Stimulated activated naive CD8-positive, alpha-beta T cell treated with anti-CD3 and anti-CD28 coated beads, Interleukin-15, amount 100 ng/mL, for 72 hours (primary cell): Measurements from ENCODE around the gene SLC40A1.
A peak's percentile ranks its signal among the peaks of the same experiment; 100 is the strongest.

ENCODE experiments used
- ATAC-seq: fragments of 150-1000 bp; cut with Tn5 transposase; 2 replicates; pipeline ENCODE4 v1.10.0; 2021; ENCODE audit warnings: mild to moderate bottlenecking, moderate library complexity
- DNase-seq, 2 donors: peaks; one replicate each; pipeline ENCODE4 v3.0.0; 2021 to 2022
- H3K27ac Mint-ChIP-seq, 2 donors: one replicate each; pipeline ENCODE4 v1.8.0; 2022; ENCODE audit warnings: mild to moderate bottlenecking in 2 of 2, mixed read lengths in 2 of 2, moderate library complexity in 2 of 2
- H3K27me3 Mint-ChIP-seq: one replicate; pipeline ENCODE4 v1.8.0; 2022; ENCODE audit warnings: mixed read lengths
- H3K4me1 Mint-ChIP-seq: one replicate; pipeline ENCODE4 v1.8.0; 2022; ENCODE audit warnings: mild to moderate bottlenecking, mixed read lengths
- H3K4me3 Mint-ChIP-seq, 2 donors: one replicate each; pipeline ENCODE4 v1.8.0; 2022; ENCODE audit warnings: mild to moderate bottlenecking in 2 of 2, mixed read lengths in 2 of 2, moderate library complexity in 1 of 2
- H3K9me3 Mint-ChIP-seq, 2 donors: one replicate each; pipeline ENCODE4 v1.8.0; 2022; ENCODE audit warnings: mixed read lengths in 2 of 2

SLC40A1 gene

DNA sequence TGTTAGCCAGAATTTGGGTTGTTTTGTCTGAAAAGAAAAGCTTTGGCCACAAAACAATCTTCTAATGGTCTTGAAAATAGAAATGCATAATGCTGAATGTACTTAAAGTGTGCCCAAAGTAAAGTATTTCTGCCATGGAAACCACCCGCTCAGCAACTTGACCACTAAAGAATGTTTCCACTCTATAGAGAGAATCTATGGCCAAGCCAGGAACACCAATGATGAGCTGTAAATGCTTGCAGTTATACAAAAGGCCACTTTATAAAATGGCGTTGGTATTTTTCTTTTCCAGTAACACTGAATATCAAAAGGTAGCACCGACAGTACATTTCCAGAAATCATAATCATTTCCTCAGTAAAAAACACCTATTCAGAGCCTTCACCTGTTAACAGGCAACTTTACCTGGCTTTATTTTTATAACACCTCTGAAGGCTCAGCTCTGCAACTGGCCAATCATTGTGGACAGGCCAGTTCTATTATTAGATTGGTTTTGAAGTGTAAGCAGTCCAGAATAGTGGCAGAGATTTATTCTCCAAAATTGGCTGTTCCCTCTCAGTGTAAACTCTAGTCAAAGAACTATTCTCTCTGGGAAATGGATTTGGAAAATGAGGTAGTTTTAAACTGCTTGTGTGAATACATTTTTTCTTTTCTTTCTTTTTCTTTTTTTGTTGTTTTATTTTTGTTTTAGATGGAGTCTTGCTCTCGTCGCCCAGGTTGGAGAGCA lies 36.1 kb downstream of the SLC40A1 start:
- ATAC-seq = no peak
- Mint-ChIP-seq H3K27me3 (no peaks in the 10 kb centered on the region), H3K27ac (no peak overlapping the region)

DNA sequence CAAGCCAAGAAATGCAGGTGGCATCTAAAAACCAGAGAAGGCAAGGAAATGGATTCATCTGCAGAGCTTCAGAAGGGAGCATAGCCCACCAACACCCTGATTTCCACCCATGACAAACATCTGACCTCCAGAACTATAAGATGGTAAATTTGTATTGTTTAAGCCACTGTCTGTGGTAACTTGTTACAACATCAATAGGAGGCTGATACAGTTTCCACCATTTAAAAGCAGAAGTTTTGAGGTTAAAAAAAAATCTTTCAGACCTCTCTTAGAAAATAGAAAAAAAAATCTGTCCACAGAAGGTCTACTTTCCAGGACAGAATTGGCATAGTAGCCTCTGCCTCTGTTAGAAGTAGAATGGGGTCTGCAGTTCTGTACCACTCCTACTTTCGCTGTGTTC lies 37.2 kb downstream of the SLC40A1 start:
- DNase-seq (no peak), ATAC-seq (no peak)
- no peak overlapping the region for H3K27ac Mint-ChIP-seq
- no peaks in the 10 kb centered on the region for H3K9me3 Mint-ChIP-seq
- no peaks in the 10 kb centered on the region for H3K27me3 Mint-ChIP-seq
- H3K4me3 Mint-ChIP-seq = no peak overlapping the region
- no peaks in the 10 kb centered on the region for H3K4me1 Mint-ChIP-seq

More for the DNA sequence above, 36.1 kb downstream of the SLC40A1 start:
- H3K4me3 Mint-ChIP-seq = no peak overlapping the region
- no peaks in the 10 kb centered on the region for H3K4me1 Mint-ChIP-seq
- no peaks in the 10 kb centered on the region for H3K9me3 Mint-ChIP-seq
- no peak for DNase-seq

DNA sequence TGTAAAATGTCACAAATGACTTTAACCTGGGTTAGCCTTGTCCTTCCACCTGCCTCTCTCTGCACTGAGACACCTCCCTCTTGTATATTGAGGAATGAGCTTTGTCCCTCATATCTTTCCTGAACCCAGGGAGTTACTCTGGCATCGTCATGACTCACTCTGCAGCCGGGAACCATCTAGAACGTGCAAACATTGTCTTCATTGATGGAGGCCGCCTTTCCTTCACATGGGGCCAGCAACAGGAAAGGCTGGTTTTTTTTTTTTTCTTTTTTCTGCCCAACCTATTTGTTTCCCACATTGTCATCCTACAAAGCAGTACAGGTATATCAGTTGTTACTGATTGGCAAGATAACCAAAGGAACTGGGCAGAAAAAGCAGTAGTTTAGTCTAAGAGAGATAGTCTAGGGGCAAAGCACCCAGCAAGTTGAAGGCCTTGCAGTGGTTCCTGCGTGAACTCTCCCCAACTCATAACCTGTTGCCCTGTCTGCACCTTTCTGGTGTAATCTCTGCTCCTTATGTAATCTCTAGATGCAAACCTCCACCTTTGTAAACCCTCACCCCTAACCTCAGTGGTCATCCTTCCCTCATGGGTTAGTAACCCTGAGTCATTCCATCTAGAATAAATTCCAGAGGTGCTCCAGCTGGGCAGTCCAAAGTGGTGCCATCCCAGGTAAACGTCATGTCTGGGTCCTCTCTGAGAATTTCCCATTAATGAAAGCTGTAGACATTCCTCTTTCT lies 38.3 kb downstream of the SLC40A1 start:
- no peaks in the 10 kb centered on the region for H3K27me3 Mint-ChIP-seq
- H3K4me1 Mint-ChIP-seq = no peaks in the 10 kb centered on the region

DNA sequence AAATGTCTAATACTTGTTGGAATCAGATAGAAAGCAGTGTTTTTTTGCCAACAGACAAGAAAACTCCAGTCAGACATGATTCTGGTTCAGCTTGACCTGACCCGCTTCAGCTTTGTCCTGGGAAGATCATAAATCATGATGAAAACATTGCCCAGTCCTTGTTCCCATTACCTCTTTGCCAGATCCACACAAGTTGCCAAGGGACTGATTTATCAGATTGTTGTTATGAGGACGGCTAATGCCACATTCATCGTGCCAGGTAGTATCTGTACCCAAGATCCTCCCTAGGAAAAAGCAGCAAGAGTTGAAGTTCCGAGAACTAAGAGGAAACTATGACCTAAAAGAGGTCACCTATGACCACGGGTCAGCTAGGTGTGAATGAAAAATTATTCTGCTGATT lies 39.0 kb downstream of the SLC40A1 start:
- Mint-ChIP-seq H3K9me3 (no peaks in the 10 kb centered on the region), H3K27ac (no peak overlapping the region), H3K4me3 (no peak overlapping the region), H3K4me1 (no peaks in the 10 kb centered on the region), H3K27me3 (no peaks in the 10 kb centered on the region)
- DNase-seq (no peak), ATAC-seq (no peak)

More for the DNA sequence above, 38.3 kb downstream of the SLC40A1 start:
- Mint-ChIP-seq H3K4me3 (no peak overlapping the region), H3K9me3 (no peaks in the 10 kb centered on the region), H3K27ac (no peak overlapping the region)
- DNase-seq (no peak), ATAC-seq (no peak)

DNA sequence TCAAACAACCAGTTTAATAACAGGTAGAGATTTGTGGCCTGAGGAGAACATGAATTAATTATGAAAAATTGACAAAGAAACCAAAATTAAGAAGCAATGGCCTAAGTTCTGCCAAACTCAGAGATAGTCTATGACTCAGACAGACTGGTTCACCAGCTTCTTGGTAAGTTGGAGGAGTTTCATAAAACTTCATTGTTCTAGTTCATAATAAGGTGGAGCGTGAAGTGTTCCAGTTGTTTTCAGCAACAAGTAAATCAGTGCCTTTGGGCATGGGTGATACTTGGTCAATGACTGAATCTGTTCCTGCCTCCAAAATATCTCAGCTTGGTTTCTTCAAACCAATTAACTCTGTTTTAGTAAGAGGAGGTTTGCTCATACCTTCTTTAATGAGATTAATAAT lies 40.0 kb downstream of the SLC40A1 start:
- H3K27ac Mint-ChIP-seq = no peak overlapping the region
- ATAC-seq (no peak), DNase-seq (no peak)
- H3K4me1 Mint-ChIP-seq = no peaks in the 10 kb centered on the region
- H3K27me3 Mint-ChIP-seq = no peaks in the 10 kb centered on the region
- H3K9me3 Mint-ChIP-seq = peaks cover 0 to 6% of the 10 kb centered on the region in 2 donors
- no peak overlapping the region for H3K4me3 Mint-ChIP-seq

DNA sequence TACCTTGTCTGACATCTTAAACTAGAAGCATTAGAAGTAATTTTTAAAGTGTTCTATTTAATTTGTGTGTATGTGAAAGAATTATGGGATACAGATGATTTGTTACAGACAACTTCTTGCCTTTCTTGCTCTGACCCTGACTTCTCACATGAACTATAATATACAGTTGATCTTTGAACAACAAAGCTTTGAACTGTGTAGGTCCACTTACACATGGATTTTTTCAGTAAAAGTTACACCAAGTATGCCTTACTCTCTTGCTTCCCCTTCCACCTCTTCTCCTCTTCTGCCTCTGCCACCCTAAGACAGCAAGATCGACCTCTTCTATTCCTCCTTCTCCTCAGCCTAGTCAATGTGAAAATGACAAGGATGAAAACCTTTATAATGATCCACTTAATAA lies 42.2 kb downstream of the SLC40A1 start:
- DNase-seq = no peak
- no peak for ATAC-seq
- Mint-ChIP-seq H3K27ac (no peak overlapping the region), H3K4me3 (no peak overlapping the region), H3K4me1 (no peaks in the 10 kb centered on the region), H3K27me3 (no peaks in the 10 kb centered on the region), H3K9me3 (peaks cover 0 to 6% of the 10 kb centered on the region in 2 donors)

DNA sequence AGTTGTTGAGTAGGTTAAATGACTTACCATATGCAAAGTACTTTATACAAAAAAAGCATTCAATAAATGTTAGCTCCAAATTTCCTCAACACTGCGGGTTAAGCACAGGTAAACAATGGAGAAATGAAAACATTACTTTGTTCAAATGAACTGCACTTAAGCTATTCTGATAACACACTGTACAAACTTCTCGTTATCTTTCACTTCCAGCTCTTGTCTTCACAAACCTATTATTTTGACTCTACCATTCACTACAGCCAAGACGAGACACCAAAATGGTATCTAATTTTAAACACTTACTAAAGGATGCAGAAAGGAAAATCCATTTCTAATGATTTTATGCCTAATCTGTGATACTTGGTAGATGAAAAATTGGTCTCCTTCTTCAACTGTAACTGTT lies 43.8 kb downstream of the SLC40A1 start:
- Mint-ChIP-seq H3K27ac (no peak overlapping the region), H3K4me1 (no peaks in the 10 kb centered on the region), H3K4me3 (no peak overlapping the region), H3K9me3 (peaks cover 0 to 6% of the 10 kb centered on the region in 2 donors), H3K27me3 (no peaks in the 10 kb centered on the region)
- no peak for ATAC-seq
- no peak for DNase-seq

DNA sequence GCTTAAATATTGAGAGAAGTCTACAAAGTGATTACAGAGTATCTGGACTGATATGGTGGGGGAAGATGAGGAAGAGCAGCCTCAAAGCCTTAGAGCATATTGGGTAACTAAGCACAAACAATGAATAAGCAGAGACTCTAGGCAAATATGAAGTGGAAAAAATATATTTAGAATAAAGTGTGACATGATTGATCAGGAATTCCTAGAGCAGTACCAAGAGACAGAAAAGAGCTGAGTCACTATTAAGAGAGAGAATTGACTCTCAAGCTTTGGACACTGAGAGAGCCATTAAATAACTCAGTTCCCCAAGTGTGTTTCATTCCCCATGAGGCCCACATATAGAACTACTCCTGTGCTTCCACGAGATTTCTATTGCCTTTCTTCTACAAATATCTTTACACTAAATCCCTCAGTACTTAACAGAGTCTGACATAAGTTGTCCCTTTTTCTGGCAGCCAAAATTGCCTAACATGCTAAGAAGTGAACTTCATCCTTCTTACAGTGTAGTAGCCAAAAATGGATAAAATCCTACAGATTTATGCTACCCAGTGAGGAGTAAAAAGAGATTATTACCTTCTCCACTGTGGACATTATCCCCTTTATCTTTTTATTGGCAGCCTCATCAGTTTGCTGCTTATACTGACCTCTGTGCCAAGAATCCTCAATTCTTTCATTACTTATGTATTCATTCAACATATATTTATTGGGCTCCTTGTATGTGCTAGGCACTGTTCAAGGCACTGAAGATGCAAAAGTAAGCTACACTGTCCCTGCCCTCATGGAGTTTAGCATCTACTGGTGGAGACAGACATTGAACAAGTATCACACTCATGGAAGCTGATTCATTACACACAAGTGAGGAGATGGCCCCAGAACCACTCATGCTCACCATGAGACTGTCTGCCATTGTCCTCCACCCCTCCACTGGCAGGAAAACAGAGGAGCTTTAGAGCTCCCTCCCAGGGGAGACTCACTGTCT lies 45.4 kb downstream of the SLC40A1 start:
- H3K4me3 Mint-ChIP-seq = no peak overlapping the region
- H3K27ac Mint-ChIP-seq = no peak overlapping the region
- peaks cover 0 to 6% of the 10 kb centered on the region in 2 donors for H3K9me3 Mint-ChIP-seq
- DNase-seq (no peak), ATAC-seq (peak; percentile 26)
- H3K27me3 Mint-ChIP-seq = peaks cover 10% of the 10 kb centered on the region
- H3K4me1 Mint-ChIP-seq = no peaks in the 10 kb centered on the region

DNA sequence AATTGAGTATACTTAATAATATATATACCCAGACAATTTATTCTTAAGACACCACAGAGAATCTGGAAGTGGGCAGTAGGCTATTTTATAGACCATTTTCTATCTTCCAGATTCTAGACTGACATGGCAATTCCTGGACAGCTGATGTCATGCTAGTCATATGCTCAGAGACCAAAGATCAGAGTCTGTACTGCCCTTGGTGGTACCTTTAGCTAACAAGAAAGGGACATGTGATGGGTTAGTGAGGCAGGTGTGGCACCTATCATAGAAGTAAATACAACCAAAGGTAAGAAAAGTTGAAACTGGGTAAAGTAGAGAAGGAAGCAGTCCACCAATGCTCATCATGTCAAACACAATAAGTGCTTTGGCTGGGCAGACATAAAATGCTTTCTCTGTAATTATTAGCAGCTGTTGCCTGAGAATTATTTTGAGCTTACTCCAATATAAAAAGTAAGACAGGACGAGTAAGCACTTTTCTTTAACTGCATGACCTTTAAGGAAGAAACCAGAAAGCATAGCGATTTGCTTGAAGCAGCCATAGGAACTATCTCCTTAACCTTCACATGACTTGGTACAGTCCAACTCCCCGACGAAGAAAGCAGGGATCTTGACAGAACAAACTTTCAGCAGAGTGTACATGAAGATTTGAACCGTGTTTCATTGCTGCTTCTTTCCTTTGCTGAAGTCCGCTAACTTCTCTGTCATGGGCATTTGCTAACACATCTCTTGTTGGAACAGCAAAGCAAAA lies 47.1 kb downstream of the SLC40A1 start:
- H3K27me3 Mint-ChIP-seq = peaks cover 12% of the 10 kb centered on the region
- H3K4me3 Mint-ChIP-seq = no peak overlapping the region
- no peak overlapping the region for H3K27ac Mint-ChIP-seq
- ATAC-seq = no peak
- DNase-seq = no peak
- peaks cover 0 to 6% of the 10 kb centered on the region in 2 donors for H3K9me3 Mint-ChIP-seq
- H3K4me1 Mint-ChIP-seq = no peaks in the 10 kb centered on the region

DNA sequence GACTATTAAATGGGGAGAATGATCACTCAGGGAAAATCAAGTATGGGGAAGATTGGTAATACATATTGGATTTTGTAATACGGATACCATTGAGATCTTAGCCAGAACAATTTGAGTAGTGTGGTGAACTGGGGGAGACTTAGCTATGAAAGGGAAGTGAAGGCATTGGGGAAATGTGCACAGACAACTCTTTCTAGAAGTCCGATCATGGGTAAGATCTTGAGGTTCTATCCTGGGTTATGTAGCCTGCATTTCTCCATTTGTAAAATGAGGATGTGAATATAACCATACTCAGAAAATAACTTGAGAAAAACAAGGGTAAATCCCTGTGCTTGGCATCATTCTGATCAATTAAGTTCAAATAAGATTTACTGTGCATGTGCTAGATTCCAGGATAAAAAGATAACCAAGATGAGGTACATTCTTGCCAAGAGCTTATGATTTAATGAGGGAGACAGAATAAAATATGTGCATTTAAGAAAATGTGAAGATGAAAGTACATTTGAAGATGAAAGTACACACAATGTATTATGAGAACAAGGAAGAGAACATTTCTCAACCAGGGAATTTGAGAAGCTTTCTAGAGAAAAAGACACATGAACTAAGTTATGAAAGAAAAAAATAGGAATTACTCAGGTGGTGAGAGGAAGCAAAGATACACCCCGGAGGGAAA lies 49.5 kb downstream of the SLC40A1 start:
- H3K4me3 Mint-ChIP-seq = no peak overlapping the region
- H3K27ac Mint-ChIP-seq = no peak overlapping the region
- peaks cover 0 to 5% of the 10 kb centered on the region in 2 donors for H3K9me3 Mint-ChIP-seq
- H3K27me3 Mint-ChIP-seq = peaks cover 12% of the 10 kb centered on the region
- ATAC-seq (no peak), DNase-seq (no peak)
- H3K4me1 Mint-ChIP-seq = no peaks in the 10 kb centered on the region

DNA sequence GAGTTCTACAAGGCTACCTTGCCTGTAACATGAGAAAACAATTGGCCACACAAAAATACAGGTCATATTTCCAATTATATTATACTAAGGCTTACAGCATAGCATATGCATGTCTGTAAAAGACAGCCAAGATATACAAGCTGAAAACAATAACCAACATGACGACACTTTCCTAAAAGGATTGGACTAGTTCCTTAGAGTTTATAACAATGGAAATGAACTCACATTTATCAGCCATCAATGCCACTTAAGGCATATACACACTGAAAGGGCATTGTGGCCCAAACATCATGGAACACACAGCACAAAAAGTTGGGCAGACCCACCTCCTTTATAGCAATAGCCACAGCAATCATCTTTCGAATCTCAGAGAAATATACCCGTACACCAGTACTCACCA lies 52.0 kb downstream of the SLC40A1 start:
- H3K4me1 Mint-ChIP-seq = no peaks in the 10 kb centered on the region
- H3K9me3 Mint-ChIP-seq = no peaks in the 10 kb centered on the region
- DNase-seq = no peak
- H3K4me3 Mint-ChIP-seq = no peak overlapping the region
- H3K27me3 Mint-ChIP-seq = peaks cover 12% of the 10 kb centered on the region
- no peak overlapping the region for H3K27ac Mint-ChIP-seq
- ATAC-seq = no peak

DNA sequence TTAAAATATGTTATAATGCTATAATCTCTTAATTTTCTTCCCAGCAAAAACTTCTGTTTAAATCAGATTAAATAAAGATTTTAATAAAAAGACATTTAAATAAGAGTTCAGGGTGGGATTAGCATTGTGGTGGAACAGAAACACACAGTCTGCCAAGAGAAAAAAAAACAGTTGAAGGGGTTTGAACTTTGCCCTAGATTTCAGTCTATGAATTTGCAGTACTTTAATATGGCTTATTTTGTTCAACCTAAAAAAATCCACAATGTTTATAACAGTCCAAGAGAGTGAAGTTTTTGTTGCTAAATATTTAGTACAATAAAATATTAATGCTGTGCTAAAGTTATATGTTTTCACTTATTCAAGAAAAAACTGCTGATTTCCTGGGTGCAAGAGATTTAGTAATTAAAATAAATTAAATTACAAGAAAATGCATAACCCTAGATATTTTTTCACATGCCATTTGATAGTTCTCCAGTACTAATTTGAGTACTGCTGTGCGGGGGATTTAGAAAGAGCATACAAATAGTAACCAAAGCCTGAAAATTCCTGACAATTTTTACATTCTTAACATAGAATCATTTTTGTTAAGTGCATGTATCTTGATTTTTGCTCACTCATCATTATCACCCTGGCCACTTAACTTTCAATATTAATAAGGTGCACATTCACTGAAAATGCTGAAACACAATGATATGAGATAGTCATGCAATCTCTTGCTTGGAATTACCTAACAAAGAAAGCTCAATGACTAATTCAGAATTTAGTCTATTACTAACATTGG lies 52.6 kb downstream of the SLC40A1 start:
- no peaks in the 10 kb centered on the region for H3K9me3 Mint-ChIP-seq
- H3K4me3 Mint-ChIP-seq = no peak overlapping the region
- no peak overlapping the region for H3K27ac Mint-ChIP-seq
- H3K27me3 Mint-ChIP-seq = peaks cover 12% of the 10 kb centered on the region
- DNase-seq = no peak
- no peaks in the 10 kb centered on the region for H3K4me1 Mint-ChIP-seq
- ATAC-seq = no peak

DNA sequence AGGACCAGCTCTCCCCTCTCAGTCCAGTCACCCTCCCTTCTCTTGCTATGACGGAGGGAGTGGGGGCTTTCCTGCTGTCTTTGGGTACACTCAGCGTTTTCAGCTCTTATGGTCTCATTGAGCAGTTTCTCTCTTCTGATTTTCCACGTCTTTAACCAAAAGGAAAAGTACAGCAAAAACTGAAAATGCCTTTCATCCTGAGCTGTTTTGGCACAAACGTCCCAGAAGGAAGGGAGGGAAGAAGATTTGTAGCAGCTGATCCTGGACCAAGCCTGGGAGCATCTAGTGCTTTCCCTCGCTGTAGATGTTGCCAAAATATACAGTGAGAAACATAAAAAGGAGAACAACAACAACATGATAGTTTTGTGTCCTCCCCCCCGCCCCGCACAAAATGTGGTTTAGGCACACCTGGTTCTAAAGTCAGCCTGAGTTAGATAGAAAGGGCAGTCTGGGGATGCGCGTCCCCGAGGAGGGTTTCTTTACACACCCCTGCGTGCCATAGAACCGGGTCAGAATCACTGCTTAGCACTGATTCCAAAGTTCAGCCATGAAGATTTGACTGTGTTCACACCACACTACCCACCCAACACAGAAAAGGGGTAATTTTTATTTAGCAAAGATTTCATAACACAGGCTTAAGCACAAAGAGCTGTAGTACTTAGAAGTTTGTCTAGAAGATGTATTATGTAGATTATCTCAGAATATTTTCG lies 53.4 kb downstream of the SLC40A1 start:
- H3K4me3 Mint-ChIP-seq = no peak overlapping the region
- ATAC-seq = no peak
- no peak overlapping the region for H3K27ac Mint-ChIP-seq
- H3K27me3 Mint-ChIP-seq = peaks cover 12% of the 10 kb centered on the region
- DNase-seq = no peak
- H3K9me3 Mint-ChIP-seq = no peaks in the 10 kb centered on the region
- H3K4me1 Mint-ChIP-seq = no peaks in the 10 kb centered on the region
